Hematopoietic multipotent progenitor cell treated with erythropoietin and hydrocortisone succinate and interleukin-3 and kit ligand, for 6 days (in vitro differentiated cells): ENCODE results near the gene SF3A1.
A peak's percentile ranks its signal among the peaks of the same experiment; 100 is the strongest.

ENCODE experiments used
- DNase-seq: peaks from one replicate; pipeline ENCODE4 v3.0.0-alpha.2; 2015

Gene SF3A1

GRCh38 chr22:30285176-30285845 is 71.4 kb downstream of the SF3A1 start:
- DNase-seq, result no peak

GRCh38 chr22:30284666-30285065 is 72.0 kb downstream of the SF3A1 start:
- DNase-seq, result no peak

GRCh38 chr22:30284172-30284571 is 72.5 kb downstream of the SF3A1 start:
- peak; percentile 94 for DNase-seq

GRCh38 chr22:30283342-30283741 is 73.4 kb downstream of the SF3A1 start:
- peak; percentile 28 for DNase-seq

GRCh38 chr22:30282616-30283046 is 74.1 kb downstream of the SF3A1 start:
- peak; percentile 68 for DNase-seq
